ENCODE data around the gene CTSE.

DNA sequence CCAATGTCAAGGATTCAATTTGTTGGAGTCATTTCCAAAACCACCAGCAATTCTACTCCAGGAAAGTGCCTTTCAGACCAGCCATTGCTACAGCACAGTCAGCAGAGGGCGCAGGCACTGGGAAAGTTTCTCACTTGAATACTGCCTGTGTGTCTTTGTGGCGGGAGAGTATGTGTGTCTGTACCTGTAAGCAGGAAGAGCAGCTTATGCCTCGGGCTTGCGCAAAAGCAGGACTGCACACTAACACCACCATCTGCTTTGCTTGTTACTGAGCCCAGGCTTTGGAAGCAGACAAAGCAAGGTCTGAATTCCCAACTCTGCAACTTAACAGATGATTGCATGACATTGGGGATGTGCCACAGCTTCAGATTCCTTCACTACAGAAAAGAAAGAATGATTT is 7.0 kb upstream of the CTSE start:
- TF ChIP-seq JUND (IDR thresholded peaks at IDR 0.05; ENCODE audit: low read length), result no peak
- TF ChIP-seq, protein P1, sequence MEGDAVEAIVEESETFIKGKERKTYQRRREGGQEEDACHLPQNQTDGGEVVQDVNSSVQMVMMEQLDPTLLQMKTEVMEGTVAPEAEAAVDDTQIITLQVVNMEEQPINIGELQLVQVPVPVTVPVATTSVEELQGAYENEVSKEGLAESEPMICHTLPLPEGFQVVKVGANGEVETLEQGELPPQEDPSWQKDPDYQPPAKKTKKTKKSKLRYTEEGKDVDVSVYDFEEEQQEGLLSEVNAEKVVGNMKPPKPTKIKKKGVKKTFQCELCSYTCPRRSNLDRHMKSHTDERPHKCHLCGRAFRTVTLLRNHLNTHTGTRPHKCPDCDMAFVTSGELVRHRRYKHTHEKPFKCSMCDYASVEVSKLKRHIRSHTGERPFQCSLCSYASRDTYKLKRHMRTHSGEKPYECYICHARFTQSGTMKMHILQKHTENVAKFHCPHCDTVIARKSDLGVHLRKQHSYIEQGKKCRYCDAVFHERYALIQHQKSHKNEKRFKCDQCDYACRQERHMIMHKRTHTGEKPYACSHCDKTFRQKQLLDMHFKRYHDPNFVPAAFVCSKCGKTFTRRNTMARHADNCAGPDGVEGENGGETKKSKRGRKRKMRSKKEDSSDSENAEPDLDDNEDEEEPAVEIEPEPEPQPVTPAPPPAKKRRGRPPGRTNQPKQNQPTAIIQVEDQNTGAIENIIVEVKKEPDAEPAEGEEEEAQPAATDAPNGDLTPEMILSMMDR (IDR thresholded peaks at IDR 0.05; ENCODE audit: control extremely low read depth in 1 of 3, insufficient read depth in 1 of 3, low read depth in 1 of 3, low read length in 3 of 3), result peak; percentile 76 to 99 (median 94)
- peak; percentile 86 for TF ChIP-seq YY1 (IDR thresholded peaks at IDR 0.05; ENCODE audit: low read depth, low read length)
- no peak for TF ChIP-seq RBBP5 (IDR thresholded peaks at IDR 0.05; ENCODE audit: borderline replicate concordance, low read depth, low read length)
- TF ChIP-seq ASH2L (IDR thresholded peaks at IDR 0.05; ENCODE audit: low read length), result no peak
- TF ChIP-seq RNF2 (IDR thresholded peaks at IDR 0.05; ENCODE audit: borderline replicate concordance, low read depth, low read length, missing control alignments, poor library complexity, severe bottlenecking), result no peak
- TF ChIP-seq EZH2 (IDR thresholded peaks at IDR 0.05; ENCODE audit: low read depth, low read length, severe bottlenecking), result no peak
- TF ChIP-seq POLR2AphosphoS5 (IDR thresholded peaks at IDR 0.05; ENCODE audit: low read depth, low read length), result no peak
- TF ChIP-seq POLR2A (IDR thresholded peaks at IDR 0.05; ENCODE audit: control extremely low read depth in 1 of 2, low read depth in 2 of 2, low read length in 2 of 2), result no peak
- TF ChIP-seq SRF (IDR thresholded peaks at IDR 0.05; ENCODE audit: low read depth, low read length), result no peak
- no peak for TF ChIP-seq SIN3A (conservative IDR thresholded peaks at IDR 0.05 in 1 of 2, IDR thresholded peaks at IDR 0.05 in 1 of 2; ENCODE audit: low read depth in 1 of 2, low read length in 2 of 2)
- TF ChIP-seq, protein P2, sequence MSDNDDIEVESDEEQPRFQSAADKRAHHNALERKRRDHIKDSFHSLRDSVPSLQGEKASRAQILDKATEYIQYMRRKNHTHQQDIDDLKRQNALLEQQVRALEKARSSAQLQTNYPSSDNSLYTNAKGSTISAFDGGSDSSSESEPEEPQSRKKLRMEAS (IDR thresholded peaks at IDR 0.05), result peak; percentile 44; the same call in 1 of the 2 replicates
- TF ChIP-seq, protein P3, sequence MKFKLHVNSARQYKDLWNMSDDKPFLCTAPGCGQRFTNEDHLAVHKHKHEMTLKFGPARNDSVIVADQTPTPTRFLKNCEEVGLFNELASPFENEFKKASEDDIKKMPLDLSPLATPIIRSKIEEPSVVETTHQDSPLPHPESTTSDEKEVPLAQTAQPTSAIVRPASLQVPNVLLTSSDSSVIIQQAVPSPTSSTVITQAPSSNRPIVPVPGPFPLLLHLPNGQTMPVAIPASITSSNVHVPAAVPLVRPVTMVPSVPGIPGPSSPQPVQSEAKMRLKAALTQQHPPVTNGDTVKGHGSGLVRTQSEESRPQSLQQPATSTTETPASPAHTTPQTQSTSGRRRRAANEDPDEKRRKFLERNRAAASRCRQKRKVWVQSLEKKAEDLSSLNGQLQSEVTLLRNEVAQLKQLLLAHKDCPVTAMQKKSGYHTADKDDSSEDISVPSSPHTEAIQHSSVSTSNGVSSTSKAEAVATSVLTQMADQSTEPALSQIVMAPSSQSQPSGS (IDR thresholded peaks at IDR 0.05; ENCODE audit: low read length), result no peak
- TF ChIP-seq MAFK (IDR thresholded peaks at IDR 0.05; ENCODE audit: low read depth, low read length), result no peak

All from H1 (cell line).